ENCODE results near the gene KLHL12. TPM values are rescaled to one million over a fixed set of nuclear protein-coding genes. Genes with fewer than 3 reads are reported as not detected.

The KLHL12 gene
- polyA plus RNA-seq, 1 donor (not counting 4 experiments of a cell fraction or from before 2014, with no cell fraction given): 32.3 TPM

GRCh38 chr1:202953392-202953791 lies 26.4 kb upstream of the KLHL12 start:
- Histone ChIP-seq H2AFZ (ENCODE audit: control insufficient read depth, low read length) (no peak overlapping the region), H3K27ac (ENCODE audit: control insufficient read depth, insufficient read depth, low read length) (peak overlapping the region; percentile 73), H3K4me2 (ENCODE audit: control insufficient read depth, extremely low read depth, insufficient read depth, low read depth, low read length) (peak overlapping the region; percentile 90), H3K36me3 (ENCODE audit: control insufficient read depth in 2 of 2, extremely low read depth in 1 of 2, insufficient read depth in 2 of 2, low read length in 2 of 2) (peaks cover 7 to 10% of the 10 kb centered on the region in 2 experiments), H3K4me3 (ENCODE audit: control insufficient read depth in 2 of 3, extremely low read depth in 1 of 3, insufficient read depth in 2 of 3, low read depth in 1 of 3, low read length in 3 of 3) (peak overlapping the region in 2 of 3 experiments; percentile 45 to 61), H3K4me1 (ENCODE audit: control insufficient read depth, extremely low read depth, insufficient read depth, low read length) (peaks cover 57% of the 10 kb centered on the region), H4K20me1 (ENCODE audit: control insufficient read depth, extremely low read depth, insufficient read depth, low read length) (peaks cover 4% of the 10 kb centered on the region), H3K79me2 (ENCODE audit: control insufficient read depth, insufficient read depth, low read length) (peaks cover 68% of the 10 kb centered on the region), H3K9ac (ENCODE audit: control insufficient read depth, extremely low read depth, insufficient read depth, low read length) (peak overlapping the region; percentile 51), H3K27me3 (ENCODE audit: control insufficient read depth, extremely low read depth, insufficient read depth, low read length) (no peaks in the 10 kb centered on the region), H3K9me1 (ENCODE audit: control insufficient read depth, extremely low read depth, insufficient read depth, low read length) (no peaks in the 10 kb centered on the region), H3K9me3 (ENCODE audit: control insufficient read depth, low read depth, low read length) (no peaks in the 10 kb centered on the region)
- FAIRE-seq (no peak), DNase-seq (ENCODE audit: low read depth, low spot score) (no peak)
- no peak for TF ChIP-seq EZH2 (IDR thresholded peaks at IDR 0.05; ENCODE audit: low read length)
- dilution Hi-C loops (cut with MboI; ENCODE audit: extremely low pct_ligation_motif_present, low sequenced_read_pairs): no loop called here

- peak overlapping the region in 1 of 3 experiments; percentile 3 for H3K4me3 ChIP-seq (ENCODE audit: control insufficient read depth in 2 of 3, extremely low read depth in 1 of 3, insufficient read depth in 2 of 3, low read depth in 1 of 3, low read length in 3 of 3)
- H3K9me3 ChIP-seq (ENCODE audit: control insufficient read depth, low read depth, low read length): no peaks in the 10 kb centered on the region
- TF ChIP-seq, protein P1, sequence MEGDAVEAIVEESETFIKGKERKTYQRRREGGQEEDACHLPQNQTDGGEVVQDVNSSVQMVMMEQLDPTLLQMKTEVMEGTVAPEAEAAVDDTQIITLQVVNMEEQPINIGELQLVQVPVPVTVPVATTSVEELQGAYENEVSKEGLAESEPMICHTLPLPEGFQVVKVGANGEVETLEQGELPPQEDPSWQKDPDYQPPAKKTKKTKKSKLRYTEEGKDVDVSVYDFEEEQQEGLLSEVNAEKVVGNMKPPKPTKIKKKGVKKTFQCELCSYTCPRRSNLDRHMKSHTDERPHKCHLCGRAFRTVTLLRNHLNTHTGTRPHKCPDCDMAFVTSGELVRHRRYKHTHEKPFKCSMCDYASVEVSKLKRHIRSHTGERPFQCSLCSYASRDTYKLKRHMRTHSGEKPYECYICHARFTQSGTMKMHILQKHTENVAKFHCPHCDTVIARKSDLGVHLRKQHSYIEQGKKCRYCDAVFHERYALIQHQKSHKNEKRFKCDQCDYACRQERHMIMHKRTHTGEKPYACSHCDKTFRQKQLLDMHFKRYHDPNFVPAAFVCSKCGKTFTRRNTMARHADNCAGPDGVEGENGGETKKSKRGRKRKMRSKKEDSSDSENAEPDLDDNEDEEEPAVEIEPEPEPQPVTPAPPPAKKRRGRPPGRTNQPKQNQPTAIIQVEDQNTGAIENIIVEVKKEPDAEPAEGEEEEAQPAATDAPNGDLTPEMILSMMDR (optimal IDR thresholded peaks at IDR 0.05 in 1 of 3, IDR thresholded peaks at IDR 0.05 in 1 of 3, conservative IDR thresholded peaks at IDR 0.05 in 1 of 3; ENCODE audit: extremely low read depth in 1 of 3, insufficient read depth in 2 of 3, low read length in 3 of 3): no peak
- no peak for TF ChIP-seq EZH2 (IDR thresholded peaks at IDR 0.05; ENCODE audit: low read length)
- dilution Hi-C loops (cut with MboI; ENCODE audit: extremely low pct_ligation_motif_present, low sequenced_read_pairs): no loop called here
- H3K36me3 ChIP-seq (ENCODE audit: control insufficient read depth in 2 of 2, extremely low read depth in 1 of 2, insufficient read depth in 2 of 2, low read length in 2 of 2): peaks cover 10 to 11% of the 10 kb centered on the region in 2 experiments
- no peaks in the 10 kb centered on the region for H3K9me1 ChIP-seq (ENCODE audit: control insufficient read depth, extremely low read depth, insufficient read depth, low read length)
- no peaks in the 10 kb centered on the region for H3K27me3 ChIP-seq (ENCODE audit: control insufficient read depth, extremely low read depth, insufficient read depth, low read length)
- DNase-seq (ENCODE audit: low read depth, low spot score): peak; percentile 76
- H3K79me2 ChIP-seq (ENCODE audit: control insufficient read depth, insufficient read depth, low read length): peaks cover 69% of the 10 kb centered on the region
- peaks cover 56% of the 10 kb centered on the region for H3K4me1 ChIP-seq (ENCODE audit: control insufficient read depth, extremely low read depth, insufficient read depth, low read length)
- peaks cover 4% of the 10 kb centered on the region for H4K20me1 ChIP-seq (ENCODE audit: control insufficient read depth, extremely low read depth, insufficient read depth, low read length)
- peak; percentile 92 for FAIRE-seq
- H3K4me2 ChIP-seq (ENCODE audit: control insufficient read depth, extremely low read depth, insufficient read depth, low read depth, low read length): peak overlapping the region; percentile 90
- H3K27ac ChIP-seq (ENCODE audit: control insufficient read depth, insufficient read depth, low read length): peak overlapping the region; percentile 73
- H2AFZ ChIP-seq (ENCODE audit: control insufficient read depth, low read length): no peak overlapping the region
- H3K9ac ChIP-seq (ENCODE audit: control insufficient read depth, extremely low read depth, insufficient read depth, low read length): no peak overlapping the region
Measured at GRCh38 chr1:202952818-202953217, 25.8 kb upstream of the KLHL12 start.

DNA sequence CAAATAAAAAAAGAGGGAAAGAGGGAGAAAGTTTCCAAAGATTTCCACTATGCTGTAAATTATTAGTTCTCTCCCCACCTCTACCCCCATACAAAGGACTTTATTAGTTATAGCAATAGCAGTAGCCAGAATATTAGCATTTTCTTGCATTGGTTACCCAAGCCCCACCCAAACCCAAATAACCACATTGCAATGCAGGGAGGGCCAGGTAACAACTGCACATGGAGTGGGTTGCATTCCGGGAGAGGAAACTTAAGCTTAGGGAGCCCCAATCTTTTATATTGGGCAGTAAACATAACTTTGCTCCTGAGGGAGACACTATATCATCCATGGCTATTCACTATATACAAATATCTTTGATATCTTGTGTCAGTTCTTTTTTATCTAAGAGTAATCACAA lies 25.1 kb upstream of the KLHL12 start:
- Histone ChIP-seq H4K20me1 (ENCODE audit: control insufficient read depth, extremely low read depth, insufficient read depth, low read length) (peaks cover 4% of the 10 kb centered on the region), H3K79me2 (ENCODE audit: control insufficient read depth, insufficient read depth, low read length) (peaks cover 62% of the 10 kb centered on the region), H3K4me3 (ENCODE audit: control insufficient read depth in 2 of 3, extremely low read depth in 1 of 3, insufficient read depth in 2 of 3, low read depth in 1 of 3, low read length in 3 of 3) (peak overlapping the region in 1 of 3 experiments; percentile 12), H3K27me3 (ENCODE audit: control insufficient read depth, extremely low read depth, insufficient read depth, low read length) (no peaks in the 10 kb centered on the region), H3K36me3 (ENCODE audit: control insufficient read depth in 2 of 2, extremely low read depth in 1 of 2, insufficient read depth in 2 of 2, low read length in 2 of 2) (peaks cover 10 to 11% of the 10 kb centered on the region in 2 experiments), H3K9ac (ENCODE audit: control insufficient read depth, extremely low read depth, insufficient read depth, low read length) (no peak overlapping the region), H3K4me2 (ENCODE audit: control insufficient read depth, extremely low read depth, insufficient read depth, low read depth, low read length) (peak overlapping the region; percentile 90), H3K4me1 (ENCODE audit: control insufficient read depth, extremely low read depth, insufficient read depth, low read length) (peaks cover 56% of the 10 kb centered on the region), H3K9me3 (ENCODE audit: control insufficient read depth, low read depth, low read length) (no peaks in the 10 kb centered on the region), H2AFZ (ENCODE audit: control insufficient read depth, low read length) (no peak overlapping the region), H3K27ac (ENCODE audit: control insufficient read depth, insufficient read depth, low read length) (peak overlapping the region; percentile 73), H3K9me1 (ENCODE audit: control insufficient read depth, extremely low read depth, insufficient read depth, low read length) (no peaks in the 10 kb centered on the region)
- dilution Hi-C loops (cut with MboI; ENCODE audit: extremely low pct_ligation_motif_present, low sequenced_read_pairs): no loop called here
- DNase-seq (ENCODE audit: low read depth, low spot score) (no peak), FAIRE-seq (no peak)
- TF ChIP-seq, protein P1 (optimal IDR thresholded peaks at IDR 0.05 in 1 of 3, IDR thresholded peaks at IDR 0.05 in 1 of 3, conservative IDR thresholded peaks at IDR 0.05 in 1 of 3; ENCODE audit: extremely low read depth in 1 of 3, insufficient read depth in 2 of 3, low read length in 3 of 3): no peak
- TF ChIP-seq EZH2 (IDR thresholded peaks at IDR 0.05; ENCODE audit: low read length): no peak
